H1 (cell line): ENCODE results near the gene RHOG. TPM values are rescaled to one million over a fixed set of nuclear protein-coding genes. Genes with fewer than 3 reads are reported as not detected.

ENCODE experiments used
- CTCF ChIA-PET: fragments of 300-600 bp; sonication (Branson Sonifier 250); formaldehyde crosslinking; loops from one replicate; lab custom pipeline; 2021; ENCODE audit not compliant: partially characterized antibody; lab: Charles Lee
- POLR2A ChIA-PET: fragments of 300-600 bp; sonication (Branson Sonifier 250); formaldehyde crosslinking; loops from one replicate; lab custom pipeline; 2021; ENCODE audit warnings: inconsistent platforms; ENCODE audit not compliant: partially characterized antibody; lab: Charles Lee
- DNase-seq, 2 experiments: peaks; one replicate each; pipeline versions ENCODE4 v3.0.0 to v3.0.0-alpha.2; 2010 to 2022; ENCODE audit warnings: low spot score in 2 of 2, low read depth in 1 of 2, mixed read lengths in 1 of 2
- FAIRE-seq: peaks from 2 replicates; lab custom pipeline; 2011; peaks lifted over from hg19 to GRCh38; lab: Jason Lieb, UNC
- H2AFZ ChIP-seq: 2 replicates; pipeline ENCODE4 v1.8.1; 2012; ENCODE audit warnings: low read length, inconsistent platforms
- H2AK5ac ChIP-seq: 2 replicates; pipeline ENCODE4 v1.6.1; 2013; ENCODE audit warnings: low read depth, low read length
- H2BK120ac ChIP-seq: replicated peaks from 2 replicates; pipeline ENCODE3; 2013; ENCODE audit warnings: low read depth, low read length, inconsistent platforms
- H2BK12ac ChIP-seq: 2 replicates; pipeline ENCODE4 v1.6.1; 2013; ENCODE audit warnings: low read depth, low read length
- H2BK15ac ChIP-seq: 2 replicates; pipeline ENCODE4 v1.6.1; 2013; ENCODE audit warnings: low read length
- H2BK20ac ChIP-seq: 2 replicates; pipeline ENCODE4 v1.6.1; 2013; ENCODE audit warnings: low read length
- H2BK5ac ChIP-seq: 2 replicates; pipeline ENCODE4 v1.6.1; 2013; ENCODE audit warnings: low read depth, low read length
- H3K14ac ChIP-seq: 2 replicates; pipeline ENCODE4 v1.6.1; 2013; ENCODE audit warnings: inconsistent platforms; ENCODE audit not compliant: insufficient read length
- H3K18ac ChIP-seq: 2 replicates; pipeline ENCODE4 v1.6.1; 2013; ENCODE audit warnings: low read length; ENCODE audit errors: extremely low read depth
- H3K23ac ChIP-seq: 2 replicates; pipeline ENCODE4 v1.6.1; 2013; ENCODE audit warnings: inconsistent platforms; ENCODE audit not compliant: insufficient read length
- H3K23me2 ChIP-seq: 2 replicates; pipeline ENCODE4 v1.6.1; 2013; ENCODE audit warnings: low read depth, low read length
- H3K27ac ChIP-seq: 2 replicates; pipeline ENCODE4 v1.6.1; 2011; ENCODE audit warnings: low read depth, low read length, inconsistent platforms
- H3K27me3 ChIP-seq, 4 experiments: replicated peaks in 1 of 4; 1 replicate in 1 of 4; 2 replicates in 3 of 4; pipeline versions ENCODE4 v1.6.1 to v1.8.1; 2011 to 2013; ENCODE audit warnings: low read length in 3 of 4, mild to moderate bottlenecking in 3 of 4, inconsistent platforms in 2 of 4, mixed read lengths in 2 of 4, moderate library complexity in 1 of 4; ENCODE audit not compliant: control insufficient read depth in 3 of 4, insufficient read depth in 3 of 4; ENCODE audit errors: extremely low read depth in 1 of 4
- H3K36me3 ChIP-seq, 4 experiments: 2 replicates each; pipeline versions ENCODE4 v1.6.1 to v1.8.1; 2011 to 2013; ENCODE audit warnings: mild to moderate bottlenecking in 4 of 4, low read length in 3 of 4, moderate library complexity in 2 of 4, control low read depth in 1 of 4, inconsistent platforms in 1 of 4; ENCODE audit not compliant: insufficient read depth in 4 of 4, control insufficient read depth in 2 of 4
- H3K4ac ChIP-seq: replicated peaks from 2 replicates; pipeline ENCODE3; 2013; ENCODE audit warnings: low read length, low read depth, mixed read lengths, inconsistent platforms; ENCODE audit not compliant: insufficient read length
- H3K4me1 ChIP-seq, 4 experiments: replicated peaks in 1 of 4; 1 replicate in 1 of 4; 2 replicates in 3 of 4; pipeline versions ENCODE4 v1.6.1 to v1.8.1; 2011 to 2013; ENCODE audit warnings: low read length in 3 of 4, inconsistent platforms in 2 of 4, mixed read lengths in 1 of 4; ENCODE audit not compliant: insufficient read depth in 4 of 4, control insufficient read depth in 3 of 4
- H3K4me2 ChIP-seq, 2 experiments: 2 replicates each; pipeline versions ENCODE4 v1.6.1 to v1.8.1; 2011 to 2013; ENCODE audit warnings: low read depth in 2 of 2, low read length in 2 of 2, control low read depth in 1 of 2, inconsistent platforms in 1 of 2, mild to moderate bottlenecking in 1 of 2; ENCODE audit not compliant: insufficient read depth in 1 of 2
- H3K4me3 ChIP-seq, 4 experiments: fragments of 200-600, 300-600 bp in 1 of 4; sonication (generic), shearing (Covaris generic), sonication (Bioruptor Twin) in 1 of 4; 2 replicates each; pipeline versions ENCODE4 v1.5.1 to v1.8.1; 2011 to 2016; ENCODE audit warnings: low read length in 4 of 4, low read depth in 3 of 4, control low read depth in 2 of 4, inconsistent platforms in 2 of 4, mild to moderate bottlenecking in 2 of 4, mixed read lengths in 1 of 4, moderate library complexity in 1 of 4; ENCODE audit not compliant: insufficient read depth in 2 of 4; ENCODE audit errors: extremely low read depth in 1 of 4
- H3K56ac ChIP-seq: replicated peaks from 2 replicates; pipeline ENCODE3; 2013; ENCODE audit warnings: low read depth, mild to moderate bottlenecking, mixed read lengths, low read length, inconsistent platforms; ENCODE audit not compliant: insufficient read length
- H3K79me1 ChIP-seq: 2 replicates; pipeline ENCODE4 v1.6.1; 2013; ENCODE audit warnings: low read depth, low read length, control low read depth
- H3K79me2 ChIP-seq, 2 experiments: 2 replicates each; pipeline versions ENCODE4 v1.6.1 to v1.8.1; 2012 to 2013; ENCODE audit warnings: low read length in 2 of 2, mild to moderate bottlenecking in 2 of 2, inconsistent platforms in 1 of 2; ENCODE audit not compliant: insufficient read depth in 2 of 2, control insufficient read depth in 1 of 2
- H3K9ac ChIP-seq, 4 experiments: replicated peaks in 1 of 4; 1 replicate in 1 of 4; 2 replicates in 3 of 4; pipeline versions ENCODE4 v1.6.1 to v1.8.1; 2011 to 2013; ENCODE audit warnings: low read depth in 3 of 4, low read length in 3 of 4, control low read depth in 2 of 4, mild to moderate bottlenecking in 2 of 4, moderate library complexity in 2 of 4, inconsistent platforms in 1 of 4; ENCODE audit errors: extremely low read depth in 1 of 4
- H3K9me3 ChIP-seq, 2 experiments: 2 replicates each; pipeline versions ENCODE4 v1.6.1 to v1.8.1; 2012 to 2013; ENCODE audit warnings: mild to moderate bottlenecking in 2 of 2, moderate library complexity in 2 of 2, control low read depth in 1 of 2, inconsistent platforms in 1 of 2, low read depth in 1 of 2, low read length in 1 of 2, mixed read lengths in 1 of 2; ENCODE audit not compliant: insufficient read depth in 2 of 2
- H4K20me1 ChIP-seq, 2 experiments: replicated peaks in 1 of 2; 2 replicates each; pipeline versions ENCODE3 to v1.8.1; 2011 to 2013; ENCODE audit warnings: inconsistent platforms in 2 of 2, low read length in 2 of 2, mild to moderate bottlenecking in 1 of 2; ENCODE audit not compliant: insufficient read depth in 2 of 2, control insufficient read depth in 1 of 2
- H4K5ac ChIP-seq: 2 replicates; pipeline ENCODE4 v1.6.1; 2013; ENCODE audit warnings: low read length, low read depth, mixed read lengths, inconsistent platforms; ENCODE audit not compliant: insufficient read length
- H4K8ac ChIP-seq: 2 replicates; pipeline ENCODE4 v1.8.0; 2013; ENCODE audit warnings: mild to moderate bottlenecking, moderate library complexity, low read length, inconsistent platforms; ENCODE audit not compliant: insufficient read depth; ENCODE audit errors: extremely low read depth
- H4K91ac ChIP-seq: replicated peaks from 2 replicates; pipeline ENCODE3; 2013; ENCODE audit warnings: low read length, mixed read lengths, inconsistent platforms; ENCODE audit not compliant: insufficient read length
- ATF3 ChIP-seq: IDR thresholded peaks from 2 replicates; pipeline ENCODE4 v1.6.1; 2011; ENCODE audit warnings: low read depth, mild to moderate bottlenecking, low read length; ENCODE audit not compliant: insufficient read depth
- BCL11A ChIP-seq, 2 experiments: IDR thresholded peaks; one replicate each; pipeline ENCODE4 v1.6.1; 2011; ENCODE audit warnings: low read depth in 2 of 2, low read length in 2 of 2, mild to moderate bottlenecking in 2 of 2
- BRCA1 ChIP-seq: IDR thresholded peaks from 2 replicates; pipeline ENCODE4 v1.6.1; 2012; ENCODE audit warnings: low read depth, low read length, improper control_type of control experiment
- CEBPB ChIP-seq: IDR thresholded peaks from 2 replicates; pipeline ENCODE4 v1.6.1; 2012; ENCODE audit warnings: low read depth, low read length
- E2F6 ChIP-seq: IDR thresholded peaks from 2 replicates; pipeline ENCODE4 v1.6.1; 2012; ENCODE audit warnings: inconsistent platforms
- GABPA ChIP-seq: IDR thresholded peaks from 2 replicates; pipeline ENCODE4 v1.6.1; 2011; ENCODE audit warnings: mild to moderate bottlenecking, low read length, moderate library complexity, borderline replicate concordance; ENCODE audit not compliant: insufficient read depth
- GTF2F1 ChIP-seq: IDR thresholded peaks from 2 replicates; pipeline ENCODE4 v1.6.1; 2012; ENCODE audit warnings: low read depth, low read length, improper control_type of control experiment, borderline replicate concordance
- JUND ChIP-seq: IDR thresholded peaks from 2 replicates; pipeline ENCODE4 v1.6.1; 2011; ENCODE audit warnings: mild to moderate bottlenecking, improper control_type of control experiment, low read length
- POLR2A ChIP-seq, 2 experiments: IDR thresholded peaks; 1 replicate in 1 of 2; 2 replicates in 1 of 2; pipeline ENCODE4 v1.6.1; 2011; ENCODE audit warnings: low read depth in 2 of 2, low read length in 2 of 2, mild to moderate bottlenecking in 2 of 2; ENCODE audit errors: control extremely low read depth in 1 of 2
- RBBP5 ChIP-seq: IDR thresholded peaks from 2 replicates; pipeline ENCODE4 v1.7.1; 2012; ENCODE audit warnings: low read depth, mild to moderate bottlenecking, inconsistent platforms, low read length, moderate library complexity, borderline replicate concordance
- SP1 ChIP-seq: IDR thresholded peaks from 2 replicates; pipeline ENCODE4 v1.6.1; 2011; ENCODE audit warnings: low read depth, low read length
- USF2 ChIP-seq: IDR thresholded peaks from 2 replicates; pipeline ENCODE4 v1.6.1; 2011; ENCODE audit warnings: low read length, improper control_type of control experiment
- WGBS, 2 experiments: shearing (Covaris generic) in 1 of 2; methylation state at CpG; one replicate each; pipeline versions ENCODE4 v1.1.6 to v1.1.7; 2013 to 2015; ENCODE audit warnings: low lambda C conversion rate in 2 of 2, mixed read lengths in 2 of 2, inconsistent platforms in 1 of 2, low coverage in 1 of 2, missing lambda C conversion rate in 1 of 2; ENCODE audit not compliant: insufficient replicate concordance in 2 of 2, insufficient coverage in 1 of 2, insufficient read length in 1 of 2; ENCODE audit errors: extremely low coverage in 1 of 2, missing lambda C conversion rate in 1 of 2; 5-methylcytosine and 5-hydroxymethylcytosine counted together
- polyA plus RNA-seq, 7 experiments: library from polyadenylated mRNA; depleted of rRNA in 3 of 7; stranded (reverse) in 5 of 7; unstranded in 2 of 7; fragments of >200 nt in 5 of 7; fragments of 200-250 nt in 2 of 7; gene quantifications; 1 replicate in 5 of 7; 2 replicates in 1 of 7; 4 replicates in 1 of 7; pipeline versions ENCODE4 v1.2.1 to v1.2.3, GENCODE V29; 2011 to 2013; ENCODE audit warnings: missing spikeins in 2 of 7, mixed read lengths in 2 of 7
- total RNA-seq: library from RNA; stranded (reverse); fragmentation: NEBNext Ultra II Directional; extraction: Animal tissue kit (Norgen Biotek cat#: 25700); gene quantifications from 2 replicates; pipeline ENCODE4 v1.2.1, GENCODE V29; 2021

RHOG gene
- total and polyA plus RNA-seq, 2 of the 8 experiments (the other 6 are each of a cell fraction or from before 2014, with no cell fraction given) = 28.3 to 69.6 TPM

- Histone ChIP-seq H2BK20ac (no peak overlapping the region), H3K4me1 (peaks cover 6 to 16% (median 9%) of the 10 kb centered on the region in 4 experiments; a peak in 5 of 7 replicates), H2BK120ac (no peak overlapping the region), H3K14ac (no peak overlapping the region), H3K23me2 (peaks cover 8% of the 10 kb centered on the region; the same call in 1 of the 2 replicates), H3K4me2 (no peak overlapping the region), H3K56ac (no peak overlapping the region), H3K79me2 (no peaks in the 10 kb centered on the region), H2BK15ac (no peak overlapping the region), H4K8ac (no peak overlapping the region), H3K4me3 (no peak overlapping the region), H3K27ac (no peak overlapping the region), H3K23ac (no peak overlapping the region), H2BK5ac (no peak overlapping the region), H2AK5ac (no peak overlapping the region), H4K5ac (no peak overlapping the region), H3K9ac (no peak overlapping the region), H3K79me1 (peaks cover 2% of the 10 kb centered on the region; the same call in 1 of the 2 replicates), H3K4ac (no peak overlapping the region), H2BK12ac (no peak overlapping the region), H3K27me3 (peaks cover 0 to 13% (median 8%) of the 10 kb centered on the region in 4 experiments; a peak in 5 of 7 replicates), H4K20me1 (peaks cover 2 to 3% of the 10 kb centered on the region in 2 experiments), H3K36me3 (no peaks in the 10 kb centered on the region), H3K18ac (no peak overlapping the region), H4K91ac (no peak overlapping the region), H3K9me3 (no peaks in the 10 kb centered on the region), H2AFZ (no peak overlapping the region)
- CTCF ChIA-PET = interaction anchor here (0.6 to 4.9 kb wide), 7 partner anchors 11 to 213 kb away, joined by 3 to 30 read pairs (median 4); no protein-coding TSS in a partner anchor
- POLR2A ChIA-PET = interaction anchor here (1.1 kb wide), 1 partner anchor 213 kb away, joined by 3 read pairs; no protein-coding TSS in a partner anchor
- FAIRE-seq = no peak
- no peak for DNase-seq
- 100% methylated on average over 2 of the region's 2 CpGs; no CpG with 5 or more reads in 1 of the 2 experiments for WGBS, 2 experiments
- no peak for TF ChIP-seq GABPA
- no peak for TF ChIP-seq RBBP5
- no peak for TF ChIP-seq BCL11A (IDR thresholded peaks at IDR 0.05; ENCODE audit: low read depth in 2 of 2, low read length in 2 of 2)
- TF ChIP-seq GTF2F1 = no peak
- TF ChIP-seq USF2 = no peak
- TF ChIP-seq E2F6 = no peak
- no peak for TF ChIP-seq JUND
- no peak for TF ChIP-seq BRCA1
- TF ChIP-seq POLR2A (IDR thresholded peaks at IDR 0.05; ENCODE audit: control extremely low read depth in 1 of 2, low read depth in 2 of 2, low read length in 2 of 2) = no peak
- TF ChIP-seq SP1 = no peak
- TF ChIP-seq ATF3 = no peak
- TF ChIP-seq CEBPB = no peak
Measured at GRCh38 chr11:3860375-3860774, 19.6 kb upstream of the RHOG start.
